ENCODE results near the gene NDUFS6.

The NDUFS6 gene

GRCh38 chr5:1770443-1770802 is 30.8 kb upstream of the NDUFS6 start:
- H3K23ac ChIP-seq (ENCODE audit: low read length): no peak overlapping the region
- no peak overlapping the region for H3K9ac ChIP-seq (ENCODE audit: low read length)
- H3K4me2 ChIP-seq (ENCODE audit: low read length): no peak overlapping the region
- no peak overlapping the region for H3K18ac ChIP-seq (ENCODE audit: low read length)
- no peak overlapping the region for H4K12ac ChIP-seq (ENCODE audit: low read depth, low read length)
- H3K4ac ChIP-seq (ENCODE audit: low read depth, low read length): no peak overlapping the region
- H4K8ac ChIP-seq (ENCODE audit: low read depth, low read length): no peak overlapping the region
- H3K79me1 ChIP-seq (ENCODE audit: low read length): no peaks in the 10 kb centered on the region
- no peak overlapping the region for H2BK120ac ChIP-seq (ENCODE audit: insufficient read depth, low read length, poor library complexity)
- no peaks in the 10 kb centered on the region for H3K79me2 ChIP-seq (ENCODE audit: control insufficient read depth, insufficient read depth, low read length, poor library complexity)
- no peaks in the 10 kb centered on the region for H3K36me3 ChIP-seq (ENCODE audit: control insufficient read depth in 1 of 2, insufficient read depth in 2 of 2, low read length in 2 of 2)
- no peak overlapping the region for H2AFZ ChIP-seq (ENCODE audit: insufficient read depth, low read length, poor library complexity)
- no peak overlapping the region for H3K14ac ChIP-seq (ENCODE audit: low read length)
- no peak overlapping the region for H2BK5ac ChIP-seq (ENCODE audit: low read depth, low read length, poor library complexity)
- no peak overlapping the region for H2AK5ac ChIP-seq (ENCODE audit: low read length)
- H3K9me3 ChIP-seq (ENCODE audit: insufficient read depth, low read depth, low read length): peaks cover 2% of the 10 kb centered on the region
- H3K27ac ChIP-seq (ENCODE audit: low read depth, low read length): no peak overlapping the region
- H4K91ac ChIP-seq (ENCODE audit: low read depth, low read length): no peak overlapping the region
- no peak overlapping the region for H2BK12ac ChIP-seq (ENCODE audit: low read length)
- WGBS (ENCODE audit: extremely low coverage, insufficient coverage, insufficient read length): no CpG with 5 or more reads among the region's 6 CpGs
- DNase-seq: no peak
- no peaks in the 10 kb centered on the region for H3K27me3 ChIP-seq (ENCODE audit: insufficient read depth, low read length)
- H3K4me1 ChIP-seq (ENCODE audit: control insufficient read depth in 1 of 2, insufficient read depth in 2 of 2, low read length in 2 of 2): no peaks in the 10 kb centered on the region
- no peak overlapping the region for H3K4me3 ChIP-seq (ENCODE audit: low read depth, low read length)

GRCh38 chr5:1771149-1772065 is 29.8 kb upstream of the NDUFS6 start:
- no peaks in the 10 kb centered on the region for H3K27me3 ChIP-seq (ENCODE audit: insufficient read depth, low read length)
- WGBS (ENCODE audit: extremely low coverage, insufficient coverage, insufficient read length): no CpG with 5 or more reads among the region's 20 CpGs

GRCh38 chr5:1772634-1773033 is 28.6 kb upstream of the NDUFS6 start:
- H3K4me3 ChIP-seq (ENCODE audit: low read depth, low read length): no peak overlapping the region
- H2BK5ac ChIP-seq (ENCODE audit: low read depth, low read length, poor library complexity): no peak overlapping the region
- H3K4me2 ChIP-seq (ENCODE audit: low read length): no peak overlapping the region
- no peaks in the 10 kb centered on the region for H3K79me2 ChIP-seq (ENCODE audit: control insufficient read depth, insufficient read depth, low read length, poor library complexity)
- no peak overlapping the region for H3K9ac ChIP-seq (ENCODE audit: low read length)
- H2AK5ac ChIP-seq (ENCODE audit: low read length): no peak overlapping the region
- no peaks in the 10 kb centered on the region for H3K27me3 ChIP-seq (ENCODE audit: insufficient read depth, low read length)
- H3K23ac ChIP-seq (ENCODE audit: low read length): no peak overlapping the region
- no peak overlapping the region for H2BK12ac ChIP-seq (ENCODE audit: low read length)
- no peak overlapping the region for H3K4ac ChIP-seq (ENCODE audit: low read depth, low read length)
- no peak overlapping the region for H2AFZ ChIP-seq (ENCODE audit: insufficient read depth, low read length, poor library complexity)
- H4K8ac ChIP-seq (ENCODE audit: low read depth, low read length): no peak overlapping the region
- no peak overlapping the region for H2BK120ac ChIP-seq (ENCODE audit: insufficient read depth, low read length, poor library complexity)
- no peak overlapping the region for H3K27ac ChIP-seq (ENCODE audit: low read depth, low read length)
- H3K18ac ChIP-seq (ENCODE audit: low read length): no peak overlapping the region
- H4K12ac ChIP-seq (ENCODE audit: low read depth, low read length): no peak overlapping the region
- DNase-seq: no peak
- no peaks in the 10 kb centered on the region for H3K36me3 ChIP-seq (ENCODE audit: control insufficient read depth in 1 of 2, insufficient read depth in 2 of 2, low read length in 2 of 2)
- H3K79me1 ChIP-seq (ENCODE audit: low read length): no peaks in the 10 kb centered on the region
- no peak overlapping the region for H3K14ac ChIP-seq (ENCODE audit: low read length)
- no peak overlapping the region for H4K91ac ChIP-seq (ENCODE audit: low read depth, low read length)
- WGBS (ENCODE audit: extremely low coverage, insufficient coverage, insufficient read length): no CpG with 5 or more reads among the region's 5 CpGs
- H3K4me1 ChIP-seq (ENCODE audit: control insufficient read depth in 1 of 2, insufficient read depth in 2 of 2, low read length in 2 of 2): no peaks in the 10 kb centered on the region
- no peaks in the 10 kb centered on the region for H3K9me3 ChIP-seq (ENCODE audit: insufficient read depth, low read depth, low read length)

More at GRCh38 chr5:1771149-1772065, 29.8 kb upstream of the NDUFS6 start:
- Histone ChIP-seq H3K4ac (ENCODE audit: low read depth, low read length) (no peak overlapping the region), H3K4me3 (ENCODE audit: low read depth, low read length) (no peak overlapping the region), H3K79me1 (ENCODE audit: low read length) (no peaks in the 10 kb centered on the region), H4K12ac (ENCODE audit: low read depth, low read length) (no peak overlapping the region), H2BK12ac (ENCODE audit: low read length) (no peak overlapping the region), H3K4me1 (ENCODE audit: control insufficient read depth in 1 of 2, insufficient read depth in 2 of 2, low read length in 2 of 2) (no peaks in the 10 kb centered on the region), H3K9ac (ENCODE audit: low read length) (no peak overlapping the region), H3K14ac (ENCODE audit: low read length) (no peak overlapping the region), H3K27ac (ENCODE audit: low read depth, low read length) (no peak overlapping the region), H3K36me3 (ENCODE audit: control insufficient read depth in 1 of 2, insufficient read depth in 2 of 2, low read length in 2 of 2) (no peaks in the 10 kb centered on the region), H3K23ac (ENCODE audit: low read length) (no peak overlapping the region), H3K9me3 (ENCODE audit: insufficient read depth, low read depth, low read length) (peaks cover 2% of the 10 kb centered on the region), H2BK120ac (ENCODE audit: insufficient read depth, low read length, poor library complexity) (no peak overlapping the region), H2AFZ (ENCODE audit: insufficient read depth, low read length, poor library complexity) (no peak overlapping the region), H3K18ac (ENCODE audit: low read length) (no peak overlapping the region), H3K79me2 (ENCODE audit: control insufficient read depth, insufficient read depth, low read length, poor library complexity) (no peaks in the 10 kb centered on the region), H2BK5ac (ENCODE audit: low read depth, low read length, poor library complexity) (no peak overlapping the region), H4K8ac (ENCODE audit: low read depth, low read length) (no peak overlapping the region), H3K4me2 (ENCODE audit: low read length) (no peak overlapping the region), H2AK5ac (ENCODE audit: low read length) (no peak overlapping the region), H4K91ac (ENCODE audit: low read depth, low read length) (no peak overlapping the region)
- DNase-seq: no peak

GRCh38 chr5:1776831-1777230 is 24.4 kb upstream of the NDUFS6 start:
- no peak overlapping the region for H2BK5ac ChIP-seq (ENCODE audit: low read depth, low read length, poor library complexity)
- H3K79me2 ChIP-seq (ENCODE audit: control insufficient read depth, insufficient read depth, low read length, poor library complexity): no peaks in the 10 kb centered on the region
- H3K4me3 ChIP-seq (ENCODE audit: low read depth, low read length): no peak overlapping the region
- no peaks in the 10 kb centered on the region for H3K9me3 ChIP-seq (ENCODE audit: insufficient read depth, low read depth, low read length)
- no peak overlapping the region for H2BK120ac ChIP-seq (ENCODE audit: insufficient read depth, low read length, poor library complexity)
- no peak overlapping the region for H2AK5ac ChIP-seq (ENCODE audit: low read length)
- no peak overlapping the region for H3K27ac ChIP-seq (ENCODE audit: low read depth, low read length)
- H2BK12ac ChIP-seq (ENCODE audit: low read length): no peak overlapping the region
- H4K12ac ChIP-seq (ENCODE audit: low read depth, low read length): no peak overlapping the region
- no peak overlapping the region for H4K8ac ChIP-seq (ENCODE audit: low read depth, low read length)
- no peaks in the 10 kb centered on the region for H3K36me3 ChIP-seq (ENCODE audit: control insufficient read depth in 1 of 2, insufficient read depth in 2 of 2, low read length in 2 of 2)
- DNase-seq: no peak
- H3K23ac ChIP-seq (ENCODE audit: low read length): no peak overlapping the region
- H3K79me1 ChIP-seq (ENCODE audit: low read length): no peaks in the 10 kb centered on the region
- no peak overlapping the region for H3K4me2 ChIP-seq (ENCODE audit: low read length)
- no peak overlapping the region for H3K14ac ChIP-seq (ENCODE audit: low read length)
- H3K27me3 ChIP-seq (ENCODE audit: insufficient read depth, low read length): no peaks in the 10 kb centered on the region
- H3K18ac ChIP-seq (ENCODE audit: low read length): no peak overlapping the region
- H4K91ac ChIP-seq (ENCODE audit: low read depth, low read length): no peak overlapping the region
- H3K4ac ChIP-seq (ENCODE audit: low read depth, low read length): no peak overlapping the region
- no peak overlapping the region for H2AFZ ChIP-seq (ENCODE audit: insufficient read depth, low read length, poor library complexity)
- H3K9ac ChIP-seq (ENCODE audit: low read length): no peak overlapping the region
- WGBS (ENCODE audit: extremely low coverage, insufficient coverage, insufficient read length): no CpG with 5 or more reads among the region's 6 CpGs
- H3K4me1 ChIP-seq (ENCODE audit: control insufficient read depth in 1 of 2, insufficient read depth in 2 of 2, low read length in 2 of 2): no peaks in the 10 kb centered on the region
